ENCODE data around the gene CLSTN1. TPM values are rescaled to one million over a fixed set of nuclear protein-coding genes. Genes with fewer than 3 reads are reported as not detected.
A peak's percentile ranks its signal among the peaks of the same experiment; 100 is the strongest.
"Not testable (repeated sequence)": the region's sequence is repeated elsewhere in the genome, so short reads cannot be mapped to it uniquely, and the experiment has no call there.

CLSTN1 gene
- total and polyA plus RNA-seq, 2 donors from 2014 or later = 114 to 158 TPM

DNA sequence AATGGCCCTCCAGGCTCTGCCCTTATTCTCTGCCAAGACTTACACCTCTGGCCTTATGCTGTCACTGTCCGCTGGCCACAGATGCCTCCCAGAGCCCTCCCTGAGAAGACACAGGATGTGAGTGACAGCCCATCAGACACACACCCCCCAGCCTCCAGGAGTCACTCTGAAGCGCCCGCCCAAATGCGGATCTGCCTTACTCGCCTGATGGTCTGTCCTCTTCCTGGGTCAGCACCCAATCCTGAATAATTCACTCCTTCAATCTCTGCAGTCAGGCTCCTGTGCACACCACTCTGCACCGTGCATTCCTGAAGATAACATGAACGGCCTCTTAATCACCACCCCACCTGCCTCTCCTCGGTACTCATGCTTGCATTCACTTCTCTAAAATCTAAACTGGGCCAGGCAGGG is 14.7 kb downstream of the CLSTN1 start:
- DNase-seq (peak in 4 of 5 donors; percentile 37 to 66 (median 56)), FAIRE-seq (no peak)
- Histone ChIP-seq H3K36me3 (ENCODE audit: control insufficient read depth in 2 of 3, insufficient read depth in 3 of 3, low read length in 3 of 3) (no peaks in the 10 kb centered on the region), H3K9ac (ENCODE audit: low read length in 3 of 3) (no peak overlapping the region), H3K9me3 (ENCODE audit: control insufficient read depth in 2 of 3, insufficient read depth in 1 of 3, low read length in 3 of 3) (no peaks in the 10 kb centered on the region), H3K27me3 (ENCODE audit: control insufficient read depth, insufficient read depth, low read length) (no peaks in the 10 kb centered on the region), H3K27ac (ENCODE audit: low read depth in 2 of 2, low read length in 2 of 2) (peak overlapping the region; percentile 28 to 48), H3K4me1 (ENCODE audit: control insufficient read depth in 2 of 3, insufficient read depth in 2 of 3, low read depth in 1 of 3, low read length in 3 of 3) (peaks cover 0 to 22% (median 19%) of the 10 kb centered on the region in 3 donors), H3K4me3 (ENCODE audit: low read length in 3 of 3) (no peak overlapping the region)
- TF ChIP-seq, protein P1, sequence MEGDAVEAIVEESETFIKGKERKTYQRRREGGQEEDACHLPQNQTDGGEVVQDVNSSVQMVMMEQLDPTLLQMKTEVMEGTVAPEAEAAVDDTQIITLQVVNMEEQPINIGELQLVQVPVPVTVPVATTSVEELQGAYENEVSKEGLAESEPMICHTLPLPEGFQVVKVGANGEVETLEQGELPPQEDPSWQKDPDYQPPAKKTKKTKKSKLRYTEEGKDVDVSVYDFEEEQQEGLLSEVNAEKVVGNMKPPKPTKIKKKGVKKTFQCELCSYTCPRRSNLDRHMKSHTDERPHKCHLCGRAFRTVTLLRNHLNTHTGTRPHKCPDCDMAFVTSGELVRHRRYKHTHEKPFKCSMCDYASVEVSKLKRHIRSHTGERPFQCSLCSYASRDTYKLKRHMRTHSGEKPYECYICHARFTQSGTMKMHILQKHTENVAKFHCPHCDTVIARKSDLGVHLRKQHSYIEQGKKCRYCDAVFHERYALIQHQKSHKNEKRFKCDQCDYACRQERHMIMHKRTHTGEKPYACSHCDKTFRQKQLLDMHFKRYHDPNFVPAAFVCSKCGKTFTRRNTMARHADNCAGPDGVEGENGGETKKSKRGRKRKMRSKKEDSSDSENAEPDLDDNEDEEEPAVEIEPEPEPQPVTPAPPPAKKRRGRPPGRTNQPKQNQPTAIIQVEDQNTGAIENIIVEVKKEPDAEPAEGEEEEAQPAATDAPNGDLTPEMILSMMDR (IDR thresholded peaks at IDR 0.05; ENCODE audit: borderline replicate concordance, extremely low read depth, insufficient read depth) = no peak
- intact Hi-C loops (cut with DNase I) = no loop called here

DNA sequence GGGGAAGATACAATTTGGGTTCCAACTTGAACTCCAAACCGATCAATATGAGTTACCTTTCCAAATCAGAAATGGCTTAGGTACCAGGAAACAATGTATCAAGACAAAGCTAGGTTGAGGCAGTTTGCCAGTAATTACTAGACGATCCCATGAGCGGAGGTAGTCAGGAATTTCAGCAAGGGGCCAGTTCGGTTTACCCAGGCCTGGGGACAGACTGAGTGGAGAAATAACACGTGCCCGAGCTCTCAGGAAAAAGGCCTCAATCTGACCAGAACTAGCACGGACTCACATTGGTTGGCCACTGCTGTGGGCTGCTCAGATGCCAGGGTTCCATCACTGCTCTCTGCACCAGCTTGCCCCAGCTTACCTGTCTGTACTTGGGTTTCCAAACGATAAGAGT is 15.3 kb downstream of the CLSTN1 start:
- peak in 1 of 5 donors; percentile 27 for DNase-seq
- Histone ChIP-seq H3K9me3 (ENCODE audit: control insufficient read depth in 2 of 3, insufficient read depth in 1 of 3, low read length in 3 of 3) (no peaks in the 10 kb centered on the region), H3K27me3 (ENCODE audit: control insufficient read depth, insufficient read depth, low read length) (no peaks in the 10 kb centered on the region), H3K9ac (ENCODE audit: low read length in 3 of 3) (no peak overlapping the region), H3K36me3 (ENCODE audit: control insufficient read depth in 2 of 3, insufficient read depth in 3 of 3, low read length in 3 of 3) (no peaks in the 10 kb centered on the region), H3K27ac (ENCODE audit: low read depth in 2 of 2, low read length in 2 of 2) (peak overlapping the region; percentile 28 to 48), H3K4me3 (ENCODE audit: low read length in 3 of 3) (no peak overlapping the region), H3K4me1 (ENCODE audit: control insufficient read depth in 2 of 3, insufficient read depth in 2 of 3, low read depth in 1 of 3, low read length in 3 of 3) (peaks cover 0 to 22% (median 19%) of the 10 kb centered on the region in 3 donors)
- intact Hi-C loops (cut with DNase I) = no loop called here
- FAIRE-seq = no peak
- TF ChIP-seq, protein P1 (IDR thresholded peaks at IDR 0.05; ENCODE audit: borderline replicate concordance, extremely low read depth, insufficient read depth) = no peak

DNA sequence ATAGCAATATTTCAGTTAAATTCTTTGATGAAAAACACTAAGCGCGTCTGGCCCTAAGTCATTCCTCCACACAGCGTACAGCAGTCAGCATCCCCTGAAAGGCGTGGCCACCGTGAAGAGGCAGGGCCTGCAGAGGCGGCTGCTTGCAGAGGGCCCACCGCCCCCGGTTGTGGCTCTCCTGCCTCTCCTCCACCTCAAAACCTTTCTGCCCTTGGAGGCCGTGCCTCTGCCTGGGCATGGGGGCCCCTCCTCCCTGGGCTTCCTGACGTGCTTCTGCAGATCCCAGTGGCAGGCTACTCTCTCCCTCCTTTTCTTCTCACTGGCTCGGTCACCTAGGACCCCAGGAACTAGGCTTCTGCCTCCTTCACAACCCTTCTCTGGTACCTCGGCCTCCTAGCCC is 16.2 kb downstream of the CLSTN1 start:
- Histone ChIP-seq H3K4me3 (ENCODE audit: low read length in 3 of 3) (no peak overlapping the region), H3K9ac (ENCODE audit: low read length in 3 of 3) (no peak overlapping the region), H3K27me3 (ENCODE audit: control insufficient read depth, insufficient read depth, low read length) (no peaks in the 10 kb centered on the region), H3K9me3 (ENCODE audit: control insufficient read depth in 2 of 3, insufficient read depth in 1 of 3, low read length in 3 of 3) (no peaks in the 10 kb centered on the region), H3K4me1 (ENCODE audit: control insufficient read depth in 2 of 3, insufficient read depth in 2 of 3, low read depth in 1 of 3, low read length in 3 of 3) (peaks cover 0 to 22% (median 19%) of the 10 kb centered on the region in 3 donors), H3K27ac (ENCODE audit: low read depth in 2 of 2, low read length in 2 of 2) (no peak overlapping the region), H3K36me3 (ENCODE audit: control insufficient read depth in 2 of 3, insufficient read depth in 3 of 3, low read length in 3 of 3) (no peaks in the 10 kb centered on the region)
- TF ChIP-seq, protein P1 (IDR thresholded peaks at IDR 0.05; ENCODE audit: borderline replicate concordance, extremely low read depth, insufficient read depth) = no peak
- DNase-seq (peak in 4 of 5 donors; percentile 33 to 56 (median 36)), FAIRE-seq (no peak)
- intact Hi-C loops (cut with DNase I) = no loop called here

DNA sequence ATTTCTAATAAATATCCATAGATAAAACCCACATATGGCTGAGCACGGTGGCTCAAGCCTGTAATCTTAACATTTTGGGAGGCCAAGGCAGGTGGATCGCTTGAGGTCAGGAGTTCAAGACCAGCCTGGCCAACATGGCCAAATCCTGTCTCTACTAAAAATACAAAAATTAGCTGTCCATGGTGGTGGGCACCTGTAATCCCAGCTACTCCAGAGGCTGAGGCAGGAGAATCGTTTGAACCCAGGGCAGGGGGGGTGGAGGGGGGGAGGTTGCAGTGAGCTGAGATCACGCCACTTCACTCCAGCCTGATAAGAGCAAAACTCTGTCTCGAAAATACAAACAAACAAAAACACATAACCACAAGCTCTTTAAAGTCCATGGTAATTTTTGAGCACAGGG is 17.8 kb downstream of the CLSTN1 start:
- H3K36me3 ChIP-seq (ENCODE audit: control insufficient read depth in 2 of 3, insufficient read depth in 3 of 3, low read length in 3 of 3); intact Hi-C loops (cut with DNase I); H3K9me3 ChIP-seq (ENCODE audit: control insufficient read depth in 2 of 3, insufficient read depth in 1 of 3, low read length in 3 of 3); H3K9ac ChIP-seq (ENCODE audit: low read length in 3 of 3); H3K4me3 ChIP-seq (ENCODE audit: low read length in 3 of 3); FAIRE-seq; H3K27me3 ChIP-seq (ENCODE audit: control insufficient read depth, insufficient read depth, low read length); H3K27ac ChIP-seq (ENCODE audit: low read depth in 2 of 2, low read length in 2 of 2): not testable (repeated sequence)
- DNase-seq = peak in 1 of 5 donors; percentile 13
- peaks cover 0 to 22% (median 12%) of the 10 kb centered on the region in 3 donors for H3K4me1 ChIP-seq (ENCODE audit: control insufficient read depth in 2 of 3, insufficient read depth in 2 of 3, low read depth in 1 of 3, low read length in 3 of 3)
